GM12878 (cell line): ENCODE results near the gene SPATC1L. TPM values are rescaled to one million over a fixed set of nuclear protein-coding genes. Genes with fewer than 3 reads are reported as not detected.

Experiments used
- ATAC-seq: fragments of 200-7000 bp; cut with Tn5 transposase; 3 replicates; pipeline ENCODE4 v1.9.1; 2020; ENCODE audit warnings: mild to moderate bottlenecking, moderate library complexity
- BruUV-seq: library from RNA; stranded (reverse); fragments of 400-500 nt; replicated peaks from 2 replicates; lab custom pipeline; 2021; lab: Mats Ljungman, UMichigan
- CTCF ChIA-PET: fragments of 300-600 bp; sonication (Branson Sonifier 250); formaldehyde crosslinking; extraction: SDS; loops from one replicate; lab custom pipeline; 2021; ENCODE audit warnings: inconsistent platforms; lab: Yijun Ruan, JAX
- POLR2A ChIA-PET: fragments of 350-600 bp; formaldehyde crosslinking; extraction: SDS; loops from one replicate; lab custom pipeline; 2021; ENCODE audit warnings: inconsistent platforms; lab: Charles Lee
- RAD21 ChIA-PET: fragments of 300-600 bp; sonication (Branson Sonifier 250); formaldehyde crosslinking; loops from one replicate; lab custom pipeline; 2023; ENCODE audit warnings: antibody characterized with exemption; ENCODE audit not compliant: unreplicated experiment; lab: Charles Lee
- SMC1A ChIA-PET: fragments of 300-600 bp; sonication (Branson Sonifier 250); formaldehyde crosslinking; loops from one replicate; lab custom pipeline; 2023; ENCODE audit not compliant: unreplicated experiment, uncharacterized antibody; lab: Charles Lee
- DNase-seq: peaks from one replicate; pipeline ENCODE4 v3.0.0-alpha.2; 2011; ENCODE audit warnings: low read depth, low spot score
- FAIRE-seq: peaks from 3 replicates; lab custom pipeline; 2011; peaks lifted over from hg19 to GRCh38; lab: Jason Lieb, UNC
- H2AFZ ChIP-seq: 2 replicates; pipeline ENCODE4 v1.6.0; 2011; ENCODE audit warnings: low read depth, low read length, control low read depth; ENCODE audit not compliant: control insufficient read depth
- H3K27ac ChIP-seq: 2 replicates; pipeline ENCODE4 v1.5.1; 2011; ENCODE audit warnings: control low read depth; ENCODE audit not compliant: control insufficient read depth, insufficient read depth
- H3K27me3 ChIP-seq, 2 experiments: replicated peaks in 1 of 2; 2 replicates each; pipeline versions ENCODE4 v1.6.0 to v1.6.1; 2011; ENCODE audit warnings: low read length in 1 of 2; ENCODE audit not compliant: control insufficient read depth in 2 of 2, insufficient read depth in 2 of 2
- H3K36me3 ChIP-seq, 2 experiments: 2 replicates each; pipeline ENCODE4 v1.5.1; 2011; ENCODE audit warnings: low read length in 1 of 2; ENCODE audit not compliant: control insufficient read depth in 2 of 2, insufficient read depth in 2 of 2
- H3K4me1 ChIP-seq: 2 replicates; pipeline ENCODE4 v1.6.1; 2011; ENCODE audit warnings: mild to moderate bottlenecking, low read length, moderate library complexity, mixed read lengths; ENCODE audit not compliant: control insufficient read depth, insufficient read depth
- H3K4me2 ChIP-seq: 2 replicates; pipeline ENCODE4 v1.6.0; 2011; ENCODE audit warnings: control low read depth; ENCODE audit not compliant: control insufficient read depth, insufficient read depth
- H3K4me3 ChIP-seq: fragments of 200-600 bp; sonication (generic); 2 replicates; pipeline ENCODE4 v1.5.1; 2016
- H3K79me2 ChIP-seq: 2 replicates; pipeline ENCODE4 v1.6.0; 2011; ENCODE audit warnings: low read length; ENCODE audit not compliant: control insufficient read depth, insufficient read depth
- H3K9ac ChIP-seq: 2 replicates; pipeline ENCODE4 v1.8.0; 2011; ENCODE audit warnings: low read length, control low read depth, mixed read lengths; ENCODE audit not compliant: control insufficient read depth, insufficient read depth
- H3K9me3 ChIP-seq: replicated peaks from 3 replicates; pipeline ENCODE4 v1.5.1; 2011; ENCODE audit warnings: mild to moderate bottlenecking, low read length; ENCODE audit not compliant: control insufficient read depth, insufficient read depth
- H4K20me1 ChIP-seq: 2 replicates; pipeline ENCODE4 v1.6.0; 2011; ENCODE audit not compliant: control insufficient read depth, insufficient read depth
- CREM ChIP-seq: IDR thresholded peaks from 2 replicates; pipeline ENCODE4 v1.6.1; 2014; ENCODE audit warnings: antibody characterized with exemption, low read depth
- DPF2 ChIP-seq: fragments of 450-650 bp; IDR thresholded peaks from 2 replicates; pipeline ENCODE4 v1.6.1; 2017; ENCODE audit warnings: mild to moderate bottlenecking
- EGR1 ChIP-seq, 2 experiments: IDR thresholded peaks; 1 replicate in 1 of 2; 2 replicates in 1 of 2; pipeline ENCODE4 v1.6.1; 2011 to 2012; ENCODE audit warnings: low read depth in 2 of 2, low read length in 2 of 2, borderline replicate concordance in 1 of 2, mild to moderate bottlenecking in 1 of 2, moderate library complexity in 1 of 2
- EP300 ChIP-seq, 2 experiments: fragments of 150-350 bp in 1 of 2; IDR thresholded peaks; 2 replicates each; pipeline ENCODE4 v1.6.1; 2011 to 2012; ENCODE audit warnings: low read depth in 2 of 2, low read length in 2 of 2, borderline replicate concordance in 1 of 2, improper control_type of control experiment in 1 of 2, inconsistent platforms in 1 of 2; ENCODE audit not compliant: control insufficient read depth in 1 of 2
- IRF4 ChIP-seq: IDR thresholded peaks from 2 replicates; pipeline ENCODE4 v1.6.1; 2011; ENCODE audit warnings: low read depth, low read length
- MEF2A ChIP-seq: IDR thresholded peaks from 2 replicates; pipeline ENCODE4 v1.6.1; 2011; ENCODE audit warnings: low read depth, mild to moderate bottlenecking, low read length, moderate library complexity; ENCODE audit not compliant: insufficient read depth
- PML ChIP-seq: IDR thresholded peaks from 2 replicates; pipeline ENCODE4 v1.6.1; 2012; ENCODE audit warnings: low read length, inconsistent platforms
- SIN3A ChIP-seq: IDR thresholded peaks from 2 replicates; pipeline ENCODE4 v1.6.1; 2012; ENCODE audit warnings: low read depth, low read length, improper control_type of control experiment
- WGBS: methylation state at CpG from one replicate; pipeline ENCODE4 v1.1.6; 2016; ENCODE audit warnings: low lambda C conversion rate; ENCODE audit not compliant: insufficient replicate concordance, insufficient coverage; ENCODE audit errors: missing lambda C conversion rate; 5-methylcytosine and 5-hydroxymethylcytosine counted together
- in situ Hi-C: fragments of 300-500 bp; cut with MboI; formaldehyde crosslinking; loops from 9 replicates; pipeline ENCODE4 v1.14.3; 2018; ENCODE audit warnings: mixed read lengths
- intact Hi-C: fragments of 100-400 bp; cut with micrococcal nuclease; formaldehyde crosslinking; loops from one replicate; pipeline ENCODE4 v1.14.2; 2022; ENCODE audit not compliant: unreplicated experiment
- polyA plus RNA-seq, 11 experiments: library from polyadenylated mRNA; depleted of rRNA in 4 of 11; unstranded in 6 of 11; stranded (reverse) in 5 of 11; fragments of >200 nt; fragmentation: Nextera tagmentation in 4 of 11; fragmentation: Illumina TruSeq in 1 of 11; extraction: Ambion mirVana in 4 of 11; extraction: Trizol in 1 of 11; gene quantifications; 1 replicate in 1 of 11; 2 replicates in 10 of 11; pipeline versions ENCODE4 v1.2.1 to v1.2.3, GENCODE V29; 2011 to 2016; ENCODE audit warnings: inconsistent platforms in 2 of 11, missing spikeins in 2 of 11, low read depth in 1 of 11
- total RNA-seq, 4 experiments: library from RNA; depleted of rRNA in 3 of 4; stranded (reverse); fragments of >200 nt in 3 of 4; fragmentation: Illumina TruSeq in 1 of 4; extraction: Trizol in 1 of 4; gene quantifications; 2 replicates each; pipeline versions ENCODE4 v1.2.1 to v1.2.3, GENCODE V29; 2013 to 2021
- TF ChIP-seq, protein P1 (sequence below): fragments of 450-650 bp; conservative IDR thresholded peaks from 2 replicates; pipeline ENCODE4 v1.6.1; 2017; ENCODE audit warnings: mild to moderate bottlenecking, moderate library complexity
- TF ChIP-seq, protein P2 (sequence below): fragments of 450-650 bp; formaldehyde crosslinking; IDR thresholded peaks from 2 replicates; pipeline ENCODE4 v1.4.0; 2022; ENCODE audit warnings: mild to moderate bottlenecking, moderate library complexity
- TF ChIP-seq, protein P3 (sequence below): fragments of 450-650 bp; IDR thresholded peaks from 2 replicates; pipeline ENCODE4 v1.6.1; 2016; ENCODE audit warnings: mild to moderate bottlenecking
- TF ChIP-seq, protein P4 (sequence below): IDR thresholded peaks from 2 replicates; pipeline ENCODE4 v1.6.1; 2012; ENCODE audit warnings: low read depth, low read length, improper control_type of control experiment
- TF ChIP-seq, protein P5 (sequence below): fragments of 450-650 bp; IDR thresholded peaks from 2 replicates; pipeline ENCODE4 v1.6.1; 2014; ENCODE audit warnings: mild to moderate bottlenecking

Gene SPATC1L
- total and polyA plus RNA-seq, 10 of the 15 experiments (the other 5 are each of a cell fraction or from before 2014, with no cell fraction given), result 1.4 to 16.0 (median 7.0) TPM; not detected in 2

DNA sequence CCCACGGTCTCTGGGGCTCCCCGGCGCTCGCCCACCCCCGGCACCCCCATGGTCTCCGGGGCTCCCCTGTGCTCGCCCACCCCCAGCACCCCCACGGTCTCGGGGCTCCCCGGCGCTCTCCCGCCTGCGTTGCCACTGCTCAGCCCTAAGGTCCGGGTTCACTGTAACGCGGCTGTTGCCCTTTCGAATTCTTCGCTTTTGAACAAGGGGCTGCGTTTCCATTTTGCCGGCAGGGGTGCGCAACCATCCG lies 23.7 kb downstream of the SPATC1L start (continued):
- TF ChIP-seq, protein P1, sequence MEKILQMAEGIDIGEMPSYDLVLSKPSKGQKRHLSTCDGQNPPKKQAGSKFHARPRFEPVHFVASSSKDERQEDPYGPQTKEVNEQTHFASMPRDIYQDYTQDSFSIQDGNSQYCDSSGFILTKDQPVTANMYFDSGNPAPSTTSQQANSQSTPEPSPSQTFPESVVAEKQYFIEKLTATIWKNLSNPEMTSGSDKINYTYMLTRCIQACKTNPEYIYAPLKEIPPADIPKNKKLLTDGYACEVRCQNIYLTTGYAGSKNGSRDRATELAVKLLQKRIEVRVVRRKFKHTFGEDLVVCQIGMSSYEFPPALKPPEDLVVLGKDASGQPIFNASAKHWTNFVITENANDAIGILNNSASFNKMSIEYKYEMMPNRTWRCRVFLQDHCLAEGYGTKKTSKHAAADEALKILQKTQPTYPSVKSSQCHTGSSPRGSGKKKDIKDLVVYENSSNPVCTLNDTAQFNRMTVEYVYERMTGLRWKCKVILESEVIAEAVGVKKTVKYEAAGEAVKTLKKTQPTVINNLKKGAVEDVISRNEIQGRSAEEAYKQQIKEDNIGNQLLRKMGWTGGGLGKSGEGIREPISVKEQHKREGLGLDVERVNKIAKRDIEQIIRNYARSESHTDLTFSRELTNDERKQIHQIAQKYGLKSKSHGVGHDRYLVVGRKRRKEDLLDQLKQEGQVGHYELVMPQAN, result no peak
- TF ChIP-seq EGR1 (IDR thresholded peaks at IDR 0.05; ENCODE audit: borderline replicate concordance in 1 of 2, low read depth in 2 of 2, low read length in 2 of 2), result no peak

DNA sequence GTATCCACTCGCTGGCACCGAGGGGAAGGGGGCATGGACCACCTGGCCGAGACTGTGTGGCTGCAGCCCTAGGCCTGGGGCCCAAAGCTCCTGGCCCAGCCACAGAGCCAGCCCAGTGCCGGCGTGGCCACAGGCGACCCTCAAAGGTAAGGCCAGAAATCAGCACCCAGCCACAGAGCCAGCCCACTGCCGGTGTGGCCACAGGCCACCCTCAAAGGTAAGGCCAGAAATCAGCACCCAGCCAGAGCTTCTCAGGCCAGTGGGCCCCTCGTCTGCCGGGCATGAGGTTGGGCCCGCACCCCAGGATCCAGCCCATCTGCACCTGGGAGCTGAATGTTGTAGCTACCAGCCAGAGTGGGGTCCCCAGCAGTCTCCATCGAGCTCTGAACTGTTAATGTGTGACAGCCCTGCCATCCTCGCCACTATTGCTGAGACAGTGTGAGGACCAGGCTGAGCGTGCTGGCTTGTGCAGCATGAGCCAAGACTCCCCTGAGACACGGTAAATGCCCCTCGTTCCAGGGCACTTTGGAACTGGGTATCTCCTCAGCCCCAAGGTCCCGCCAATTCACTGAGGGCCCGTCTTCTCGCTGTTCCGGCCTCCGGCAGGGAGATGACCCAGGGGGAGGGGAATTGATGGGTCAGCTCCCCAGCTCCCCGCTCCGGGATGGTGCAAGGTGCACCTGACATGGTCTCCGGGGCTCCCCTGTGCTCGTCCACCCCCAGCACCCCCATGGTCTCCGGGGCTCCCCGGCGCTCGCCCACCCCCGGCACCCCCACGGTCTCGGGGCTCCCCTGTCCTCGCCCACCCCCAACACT lies 24.2 kb downstream of the SPATC1L start:
- Histone ChIP-seq H3K4me2 (no peak overlapping the region), H3K9ac (no peak overlapping the region), H3K9me3 (no peaks in the 10 kb centered on the region; the same call in 2 of the 3 replicates), H3K4me3 (no peak overlapping the region), H2AFZ (no peak overlapping the region), H4K20me1 (no peaks in the 10 kb centered on the region), H3K4me1 (no peaks in the 10 kb centered on the region), H3K36me3 (no peaks in the 10 kb centered on the region), H3K79me2 (no peaks in the 10 kb centered on the region), H3K27ac (no peak overlapping the region), H3K27me3 (no peaks in the 10 kb centered on the region)
- in situ Hi-C loops, result no loop called here
- ChIA-PET POLR2A (no interaction called here), CTCF (no interaction called here), SMC1A (interaction anchor here (1.6 kb wide), 1 partner anchor 166 kb away, joined by 3 read pairs; a partner anchor contains a TSS), RAD21 (no interaction called here)
- intact Hi-C loops, result no loop called here
- DNase-seq (no peak), FAIRE-seq (no peak), ATAC-seq (no peak)
- BruUV-seq, result no TSS peak
- WGBS, result 89% methylated on average over 31 of the region's 32 CpGs
- no peak for TF ChIP-seq PML
- no peak for TF ChIP-seq CREM
- TF ChIP-seq, protein P2, sequence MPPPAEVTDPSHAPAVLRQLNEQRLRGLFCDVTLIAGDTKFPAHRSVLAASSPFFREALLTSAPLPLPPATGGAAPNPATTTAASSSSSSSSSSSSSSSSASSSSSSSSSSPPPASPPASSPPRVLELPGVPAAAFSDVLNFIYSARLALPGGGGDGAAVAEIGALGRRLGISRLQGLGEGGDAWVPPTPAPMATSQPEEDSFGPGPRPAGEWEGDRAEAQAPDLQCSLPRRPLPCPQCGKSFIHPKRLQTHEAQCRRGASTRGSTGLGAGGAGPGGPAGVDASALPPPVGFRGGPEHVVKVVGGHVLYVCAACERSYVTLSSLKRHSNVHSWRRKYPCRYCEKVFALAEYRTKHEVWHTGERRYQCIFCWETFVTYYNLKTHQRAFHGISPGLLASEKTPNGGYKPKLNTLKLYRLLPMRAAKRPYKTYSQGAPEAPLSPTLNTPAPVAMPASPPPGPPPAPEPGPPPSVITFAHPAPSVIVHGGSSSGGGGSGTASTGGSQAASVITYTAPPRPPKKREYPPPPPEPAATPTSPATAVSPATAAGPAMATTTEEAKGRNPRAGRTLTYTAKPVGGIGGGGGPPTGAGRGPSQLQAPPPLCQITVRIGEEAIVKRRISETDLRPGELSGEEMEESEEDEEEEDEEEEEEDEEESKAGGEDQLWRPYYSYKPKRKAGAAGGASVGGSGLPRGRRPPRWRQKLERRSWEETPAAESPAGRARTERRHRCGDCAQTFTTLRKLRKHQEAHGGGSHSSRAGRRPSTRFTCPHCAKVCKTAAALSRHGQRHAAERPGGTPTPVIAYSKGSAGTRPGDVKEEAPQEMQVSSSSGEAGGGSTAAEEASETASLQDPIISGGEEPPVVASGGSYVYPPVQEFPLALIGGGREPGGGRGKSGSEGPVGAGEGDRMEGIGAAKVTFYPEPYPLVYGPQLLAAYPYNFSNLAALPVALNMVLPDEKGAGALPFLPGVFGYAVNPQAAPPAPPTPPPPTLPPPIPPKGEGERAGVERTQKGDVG (CRISPR knock-in tag), result no peak
- TF ChIP-seq, protein P3, sequence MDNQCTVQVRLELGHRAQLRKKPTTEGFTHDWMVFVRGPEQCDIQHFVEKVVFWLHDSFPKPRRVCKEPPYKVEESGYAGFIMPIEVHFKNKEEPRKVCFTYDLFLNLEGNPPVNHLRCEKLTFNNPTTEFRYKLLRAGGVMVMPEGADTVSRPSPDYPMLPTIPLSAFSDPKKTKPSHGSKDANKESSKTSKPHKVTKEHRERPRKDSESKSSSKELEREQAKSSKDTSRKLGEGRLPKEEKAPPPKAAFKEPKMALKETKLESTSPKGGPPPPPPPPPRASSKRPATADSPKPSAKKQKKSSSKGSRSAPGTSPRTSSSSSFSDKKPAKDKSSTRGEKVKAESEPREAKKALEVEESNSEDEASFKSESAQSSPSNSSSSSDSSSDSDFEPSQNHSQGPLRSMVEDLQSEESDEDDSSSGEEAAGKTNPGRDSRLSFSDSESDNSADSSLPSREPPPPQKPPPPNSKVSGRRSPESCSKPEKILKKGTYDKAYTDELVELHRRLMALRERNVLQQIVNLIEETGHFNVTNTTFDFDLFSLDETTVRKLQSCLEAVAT, result no peak
- TF ChIP-seq IRF4, result no peak
- TF ChIP-seq, protein P4, sequence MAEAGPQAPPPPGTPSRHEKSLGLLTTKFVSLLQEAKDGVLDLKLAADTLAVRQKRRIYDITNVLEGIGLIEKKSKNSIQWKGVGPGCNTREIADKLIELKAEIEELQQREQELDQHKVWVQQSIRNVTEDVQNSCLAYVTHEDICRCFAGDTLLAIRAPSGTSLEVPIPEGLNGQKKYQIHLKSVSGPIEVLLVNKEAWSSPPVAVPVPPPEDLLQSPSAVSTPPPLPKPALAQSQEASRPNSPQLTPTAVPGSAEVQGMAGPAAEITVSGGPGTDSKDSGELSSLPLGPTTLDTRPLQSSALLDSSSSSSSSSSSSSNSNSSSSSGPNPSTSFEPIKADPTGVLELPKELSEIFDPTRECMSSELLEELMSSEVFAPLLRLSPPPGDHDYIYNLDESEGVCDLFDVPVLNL, result no peak
- no peak for TF ChIP-seq DPF2
- TF ChIP-seq SIN3A, result no peak
- TF ChIP-seq EP300 (IDR thresholded peaks at IDR 0.05; ENCODE audit: borderline replicate concordance in 1 of 2, control insufficient read depth in 1 of 2, low read depth in 2 of 2, low read length in 2 of 2), result no peak
- TF ChIP-seq, protein P5, sequence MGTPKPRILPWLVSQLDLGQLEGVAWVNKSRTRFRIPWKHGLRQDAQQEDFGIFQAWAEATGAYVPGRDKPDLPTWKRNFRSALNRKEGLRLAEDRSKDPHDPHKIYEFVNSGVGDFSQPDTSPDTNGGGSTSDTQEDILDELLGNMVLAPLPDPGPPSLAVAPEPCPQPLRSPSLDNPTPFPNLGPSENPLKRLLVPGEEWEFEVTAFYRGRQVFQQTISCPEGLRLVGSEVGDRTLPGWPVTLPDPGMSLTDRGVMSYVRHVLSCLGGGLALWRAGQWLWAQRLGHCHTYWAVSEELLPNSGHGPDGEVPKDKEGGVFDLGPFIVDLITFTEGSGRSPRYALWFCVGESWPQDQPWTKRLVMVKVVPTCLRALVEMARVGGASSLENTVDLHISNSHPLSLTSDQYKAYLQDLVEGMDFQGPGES, result no peak
- no peak for TF ChIP-seq MEF2A
